ENCODE measurements around the gene REL. TPM values are rescaled to one million over a fixed set of nuclear protein-coding genes. Genes with fewer than 3 reads are reported as not detected.

REL gene
- total RNA-seq, 4 donors from 2014 or later, result 15.0 to 32.1 (median 16.9) TPM

DNA sequence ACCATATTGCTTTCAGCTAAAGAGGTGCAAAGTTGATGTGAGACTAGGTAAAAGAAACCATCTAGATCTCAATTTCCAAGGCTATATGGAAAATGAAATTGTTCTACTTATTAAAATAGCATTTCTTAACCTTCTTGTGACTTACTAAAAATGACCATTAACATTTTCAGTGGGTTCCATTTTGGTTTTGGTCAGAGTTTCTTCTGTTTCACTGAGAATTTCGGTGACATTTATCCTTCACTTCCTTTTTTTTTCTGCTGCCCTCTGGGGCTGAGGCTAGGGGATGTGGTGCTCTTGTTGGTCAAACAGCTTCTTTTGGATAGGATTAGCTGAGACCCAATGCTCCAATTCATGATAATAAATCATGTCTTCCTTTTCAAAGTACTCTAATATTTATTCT, 44.3 kb upstream of the REL start:
- intact Hi-C loops (cut with DNase I), result no loop called here
- Histone ChIP-seq H3K36me3 (no peaks in the 10 kb centered on the region), H3K27ac (no peak overlapping the region), H3K4me3 (replicated peaks in 1 of 3) (no peak overlapping the region), H3K27me3 (no peaks in the 10 kb centered on the region), H3K4me1 (no peaks in the 10 kb centered on the region), H3K9me3 (no peaks in the 10 kb centered on the region)
- WGBS, 2 donors, result 73 to 85% methylated on average over 1 of the region's 1 CpG
- no peak for TF ChIP-seq POLR2A (IDR thresholded peaks at IDR 0.05)
- TF ChIP-seq, protein P1, sequence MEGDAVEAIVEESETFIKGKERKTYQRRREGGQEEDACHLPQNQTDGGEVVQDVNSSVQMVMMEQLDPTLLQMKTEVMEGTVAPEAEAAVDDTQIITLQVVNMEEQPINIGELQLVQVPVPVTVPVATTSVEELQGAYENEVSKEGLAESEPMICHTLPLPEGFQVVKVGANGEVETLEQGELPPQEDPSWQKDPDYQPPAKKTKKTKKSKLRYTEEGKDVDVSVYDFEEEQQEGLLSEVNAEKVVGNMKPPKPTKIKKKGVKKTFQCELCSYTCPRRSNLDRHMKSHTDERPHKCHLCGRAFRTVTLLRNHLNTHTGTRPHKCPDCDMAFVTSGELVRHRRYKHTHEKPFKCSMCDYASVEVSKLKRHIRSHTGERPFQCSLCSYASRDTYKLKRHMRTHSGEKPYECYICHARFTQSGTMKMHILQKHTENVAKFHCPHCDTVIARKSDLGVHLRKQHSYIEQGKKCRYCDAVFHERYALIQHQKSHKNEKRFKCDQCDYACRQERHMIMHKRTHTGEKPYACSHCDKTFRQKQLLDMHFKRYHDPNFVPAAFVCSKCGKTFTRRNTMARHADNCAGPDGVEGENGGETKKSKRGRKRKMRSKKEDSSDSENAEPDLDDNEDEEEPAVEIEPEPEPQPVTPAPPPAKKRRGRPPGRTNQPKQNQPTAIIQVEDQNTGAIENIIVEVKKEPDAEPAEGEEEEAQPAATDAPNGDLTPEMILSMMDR (IDR thresholded peaks at IDR 0.05), result no peak
- no peak for DNase-seq

DNA sequence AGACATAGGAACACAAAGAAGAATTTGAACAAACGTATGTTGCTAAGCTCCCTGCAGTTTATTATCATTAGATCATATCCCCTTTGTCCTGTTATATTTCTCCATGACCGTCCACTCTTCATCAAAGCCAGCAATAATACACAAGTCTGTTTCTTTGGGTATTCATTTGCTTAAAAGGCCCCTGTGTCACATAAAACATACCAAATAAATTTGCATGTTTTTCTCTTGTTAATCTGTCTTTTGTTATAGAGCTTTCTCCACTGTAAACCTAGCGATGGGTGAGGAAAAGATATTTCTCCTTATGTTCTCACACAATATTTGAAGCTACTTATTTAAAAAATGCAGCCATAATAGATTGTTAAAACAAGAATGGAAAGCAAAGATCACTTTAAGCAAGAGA, 42.9 kb upstream of the REL start:
- Histone ChIP-seq H3K27ac (no peak overlapping the region), H3K36me3 (no peaks in the 10 kb centered on the region), H3K27me3 (no peaks in the 10 kb centered on the region), H3K4me3 (replicated peaks in 1 of 3) (no peak overlapping the region), H3K4me1 (no peaks in the 10 kb centered on the region), H3K9me3 (no peaks in the 10 kb centered on the region)
- TF ChIP-seq POLR2A (IDR thresholded peaks at IDR 0.05), result no peak
- TF ChIP-seq, protein P1 (IDR thresholded peaks at IDR 0.05), result no peak
- DNase-seq, result no peak
- intact Hi-C loops (cut with DNase I), result no loop called here
- 83 to 85% methylated on average over 3 of the region's 3 CpGs for whole genome bisulfite sequencing, 2 donors

DNA sequence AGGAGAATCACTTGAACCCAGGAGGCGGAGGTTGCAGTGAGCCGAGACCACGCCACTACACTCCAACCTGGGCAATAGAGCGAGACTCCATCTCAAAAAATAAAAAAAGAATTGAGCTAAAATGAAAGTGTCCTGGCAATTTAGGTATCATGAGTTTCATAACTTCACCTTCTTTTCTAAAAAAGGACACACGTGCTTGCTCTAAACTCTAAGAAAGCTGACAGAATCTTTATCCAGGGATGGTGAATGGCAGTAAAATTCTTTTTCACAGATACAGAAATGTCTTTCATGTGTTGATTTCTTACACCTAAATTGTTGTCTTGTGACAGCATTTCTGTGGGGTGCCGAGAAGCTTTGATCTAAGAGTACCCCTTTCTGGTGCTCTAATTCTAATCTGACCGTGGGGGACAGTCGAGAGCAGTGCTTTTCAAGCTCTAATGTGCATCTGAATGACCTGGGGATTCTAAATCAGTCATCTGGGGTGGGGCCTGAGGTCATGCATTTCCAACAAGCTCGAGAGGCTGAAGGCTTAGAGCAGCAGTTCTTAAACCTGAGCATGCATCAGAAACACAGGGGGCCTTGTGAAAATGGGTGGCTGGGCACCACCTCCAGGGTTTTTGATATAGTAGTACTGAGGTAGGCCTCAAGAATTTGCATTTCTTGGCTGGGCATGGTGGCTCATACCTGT, 42.1 kb upstream of the REL start:
- no peak for TF ChIP-seq POLR2A (IDR thresholded peaks at IDR 0.05)
- TF ChIP-seq, protein P1 (IDR thresholded peaks at IDR 0.05), result no peak
- Histone ChIP-seq H3K4me3 (replicated peaks in 1 of 3) (no peak overlapping the region), H3K27me3 (no peaks in the 10 kb centered on the region), H3K4me1 (no peaks in the 10 kb centered on the region), H3K36me3 (no peaks in the 10 kb centered on the region), H3K9me3 (no peaks in the 10 kb centered on the region), H3K27ac (no peak overlapping the region)
- WGBS, 2 donors, result 84 to 86% methylated on average over 9 of the region's 9 CpGs
- intact Hi-C loops (cut with DNase I), result no loop called here
- no peak for DNase-seq

DNA sequence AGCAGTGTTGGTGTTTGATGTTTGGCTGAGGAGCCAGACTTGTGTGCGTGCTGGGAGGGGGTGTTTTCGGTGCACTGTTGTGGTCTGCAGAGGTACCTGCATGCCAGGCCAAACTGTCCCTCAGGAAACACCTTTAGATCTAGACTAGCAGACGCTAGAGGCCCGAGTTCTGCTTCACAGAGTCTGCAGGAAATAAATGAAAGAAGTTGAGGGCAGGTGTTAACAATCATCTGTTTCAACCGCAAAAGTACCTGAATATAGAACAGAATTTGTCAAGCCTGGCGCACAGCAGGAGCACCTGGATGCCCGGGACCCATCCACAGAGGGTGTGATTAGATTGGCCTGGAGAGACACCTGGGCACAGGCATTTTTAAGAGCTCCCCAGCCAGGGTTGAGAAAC, 40.5 kb upstream of the REL start:
- intact Hi-C loops (cut with DNase I), result no loop called here
- Histone ChIP-seq H3K27ac (no peak overlapping the region), H3K4me3 (replicated peaks in 1 of 3) (no peak overlapping the region), H3K9me3 (no peaks in the 10 kb centered on the region), H3K36me3 (no peaks in the 10 kb centered on the region), H3K4me1 (no peaks in the 10 kb centered on the region), H3K27me3 (no peaks in the 10 kb centered on the region)
- TF ChIP-seq, protein P1 (IDR thresholded peaks at IDR 0.05), result no peak
- TF ChIP-seq POLR2A (IDR thresholded peaks at IDR 0.05), result no peak
- DNase-seq, result no peak
- WGBS, 2 donors, result 73 to 86% methylated on average over 7 of the region's 7 CpGs

DNA sequence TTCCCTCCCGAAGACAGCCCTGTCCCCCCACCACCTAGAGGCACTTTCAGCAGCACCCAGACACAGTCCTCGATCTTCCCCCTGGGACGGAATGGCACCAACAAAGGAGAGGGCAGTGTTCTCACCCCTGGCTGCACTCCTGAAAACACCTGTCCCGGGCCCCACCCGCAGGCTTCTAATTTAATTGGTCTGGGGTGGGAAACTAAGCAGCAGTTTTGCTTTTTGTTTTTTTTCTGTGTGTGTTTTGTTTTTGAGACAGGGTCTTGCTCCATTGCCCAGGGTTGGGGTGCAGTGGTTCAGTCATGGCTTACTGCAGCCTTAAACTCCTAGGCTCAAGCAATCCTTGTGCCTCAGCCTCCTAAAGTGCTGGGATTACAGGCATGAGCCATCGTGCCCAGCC, 38.4 kb upstream of the REL start:
- H3K4me1 ChIP-seq, result no peaks in the 10 kb centered on the region
- no peaks in the 10 kb centered on the region for H3K9me3 ChIP-seq
- 82 to 87% methylated on average over 6 of the region's 6 CpGs for WGBS, 2 donors
- H3K36me3 ChIP-seq, result no peaks in the 10 kb centered on the region
- no peak for DNase-seq
- no peaks in the 10 kb centered on the region for H3K27me3 ChIP-seq
- TF ChIP-seq POLR2A (IDR thresholded peaks at IDR 0.05), result no peak
- TF ChIP-seq, protein P1 (IDR thresholded peaks at IDR 0.05), result no peak
- no peak overlapping the region for H3K4me3 ChIP-seq (replicated peaks in 1 of 3)
- intact Hi-C loops (cut with DNase I), result no loop called here
- H3K27ac ChIP-seq, result no peak overlapping the region
